ENCODE data around the gene LAPTM5. TPM values are rescaled to one million over a fixed set of nuclear protein-coding genes. Genes with fewer than 3 reads are reported as not detected.

LAPTM5 gene
- total RNA-seq, 1 experiment from 2014 or later, result not detected

GRCh38 chr1:30749691-30750583 lies 7.6 kb downstream of the LAPTM5 start:
- no peak overlapping the region for H3K9ac ChIP-seq (ENCODE audit: low read length)
- no peaks in the 10 kb centered on the region for H3K9me2 ChIP-seq (replicated peaks; ENCODE audit: low read length)
- intact Hi-C loops (cut with micrococcal nuclease), result no loop called here
- ATAC-seq, result no peak
- no peak for DNase-seq
- no TSS peak for BruUV-seq (replicated peaks)
- no peak overlapping the region for H3K4me3 ChIP-seq (ENCODE audit: low read length)
- no peaks in the 10 kb centered on the region for H3F3A ChIP-seq (ENCODE audit: low read length, unreplicated experiment)
- H3K9me3 ChIP-seq (ENCODE audit: low read length), result no peaks in the 10 kb centered on the region
- ChIA-PET POLR2A (ENCODE audit: unreplicated experiment) (no interaction called here), CTCF (no interaction called here)
- H3K36me3 ChIP-seq (ENCODE audit: low read depth, low read length), result no peaks in the 10 kb centered on the region
- H4K20me1 ChIP-seq (ENCODE audit: low read length), result no peaks in the 10 kb centered on the region
- H3K79me2 ChIP-seq (ENCODE audit: low read length), result no peaks in the 10 kb centered on the region
- no peak for TF ChIP-seq CTCF (conservative IDR thresholded peaks at IDR 0.05; ENCODE audit: low read depth, low read length)
- TF ChIP-seq EZH2 (IDR thresholded peaks at IDR 0.05; ENCODE audit: low read length, unreplicated experiment), result no peak
- no peak for TF ChIP-seq EZH2phosphoT487 (IDR thresholded peaks at IDR 0.05; ENCODE audit: borderline replicate concordance, low read length)
- no peak overlapping the region for H3K4me2 ChIP-seq (ENCODE audit: low read length)
- no peak overlapping the region for H2AFZ ChIP-seq (ENCODE audit: low read length)
- H3K27me3 ChIP-seq (ENCODE audit: low read length), result peaks cover 6% of the 10 kb centered on the region; the same call in 1 of the 2 replicates
- no peak overlapping the region for H3K27ac ChIP-seq (ENCODE audit: low read length)
- no peaks in the 10 kb centered on the region for H3K4me1 ChIP-seq (ENCODE audit: insufficient read depth, low read length)

- intact Hi-C loops (cut with micrococcal nuclease), result no loop called here
- TF ChIP-seq EZH2phosphoT487 (IDR thresholded peaks at IDR 0.05; ENCODE audit: borderline replicate concordance, low read length), result no peak
- TF ChIP-seq CTCF (conservative IDR thresholded peaks at IDR 0.05; ENCODE audit: low read depth, low read length), result no peak
- no peak for TF ChIP-seq EZH2 (IDR thresholded peaks at IDR 0.05; ENCODE audit: low read length, unreplicated experiment)
- Histone ChIP-seq H3K36me3 (ENCODE audit: low read depth, low read length) (no peaks in the 10 kb centered on the region), H3K4me3 (ENCODE audit: low read length) (no peak overlapping the region), H2AFZ (ENCODE audit: low read length) (no peak overlapping the region), H3K4me2 (ENCODE audit: low read length) (no peak overlapping the region), H3K27ac (ENCODE audit: low read length) (no peak overlapping the region), H3F3A (ENCODE audit: low read length, unreplicated experiment) (no peaks in the 10 kb centered on the region), H3K9me2 (replicated peaks; ENCODE audit: low read length) (no peaks in the 10 kb centered on the region), H3K9ac (ENCODE audit: low read length) (no peak overlapping the region), H3K27me3 (ENCODE audit: low read length) (peaks cover 6% of the 10 kb centered on the region; the same call in 1 of the 2 replicates), H4K20me1 (ENCODE audit: low read length) (no peaks in the 10 kb centered on the region), H3K79me2 (ENCODE audit: low read length) (no peaks in the 10 kb centered on the region), H3K9me3 (ENCODE audit: low read length) (no peaks in the 10 kb centered on the region), H3K4me1 (ENCODE audit: insufficient read depth, low read length) (no peaks in the 10 kb centered on the region)
- DNase-seq (no peak), ATAC-seq (no peak)
- no TSS peak for BruUV-seq (replicated peaks)
- ChIA-PET POLR2A (ENCODE audit: unreplicated experiment) (no interaction called here), CTCF (no interaction called here)
These were observed 8.7 kb downstream of the LAPTM5 start for GRCh38 chr1:30748699-30749401.

All from PC-3 (cell line).